GM12865 (cell line): ENCODE measurements around the gene ZRANB3.
"Not testable (repeated sequence)": the region's sequence is repeated elsewhere in the genome, so short reads cannot be mapped to it uniquely, and the experiment has no call there.

Source experiments
- DNase-seq: peaks from one replicate; pipeline ENCODE4 v3.0.0; 2010; ENCODE audit warnings: low read depth
- H3K4me3 ChIP-seq: 2 replicates; pipeline ENCODE4 v1.5.1; 2011; ENCODE audit warnings: mild to moderate bottlenecking, low read depth, low read length, control low read depth
- CTCF ChIP-seq: IDR thresholded peaks from 2 replicates; pipeline ENCODE4 v1.5.1; 2011; ENCODE audit warnings: low read length, control low read depth, low read depth, inconsistent platforms; ENCODE audit not compliant: insufficient read depth; ENCODE audit errors: missing control alignments

Gene ZRANB3

GRCh38 chr2:135457279-135457678 is 73.7 kb downstream of the ZRANB3 start:
- TF ChIP-seq CTCF, result no peak
- no peak for DNase-seq
- no peak overlapping the region for H3K4me3 ChIP-seq

GRCh38 chr2:135456835-135457234 is 74.2 kb downstream of the ZRANB3 start:
- H3K4me3 ChIP-seq, result no peak overlapping the region
- TF ChIP-seq CTCF, result no peak
- no peak for DNase-seq

- DNase-seq, result no peak
- TF ChIP-seq CTCF, result no peak
- no peak overlapping the region for H3K4me3 ChIP-seq
These were observed 74.6 kb downstream of the ZRANB3 start for GRCh38 chr2:135456431-135456830.

GRCh38 chr2:135454608-135455007 is 76.4 kb downstream of the ZRANB3 start:
- DNase-seq, result no peak
- H3K4me3 ChIP-seq, result no peak overlapping the region
- TF ChIP-seq CTCF, result no peak

GRCh38 chr2:135453027-135453426 is 78.0 kb downstream of the ZRANB3 start:
- DNase-seq, H3K4me3 ChIP-seq: not testable (repeated sequence)

- no peak for TF ChIP-seq CTCF
- no peak for DNase-seq
- no peak overlapping the region for H3K4me3 ChIP-seq
These were observed 79.1 kb downstream of the ZRANB3 start for GRCh38 chr2:135451966-135452365.

GRCh38 chr2:135443013-135443412 is 88.0 kb downstream of the ZRANB3 start:
- H3K4me3 ChIP-seq, DNase-seq: not testable (repeated sequence)

GRCh38 chr2:135435155-135435554 is 95.9 kb downstream of the ZRANB3 start:
- DNase-seq, H3K4me3 ChIP-seq: not testable (repeated sequence)

GRCh38 chr2:135424849-135425248 is 106.2 kb downstream of the ZRANB3 start:
- DNase-seq, result no peak
- no peak for TF ChIP-seq CTCF
- no peak overlapping the region for H3K4me3 ChIP-seq
